A549 (cell line): ENCODE data around the gene LRRC46. TPM values are rescaled to one million over a fixed set of nuclear protein-coding genes. Genes with fewer than 3 reads are reported as not detected.

Experiments
- ATAC-seq, 2 experiments: fragments of 200-7000 bp in 1 of 2; fragments of >200 bp in 1 of 2; cut with Nextera tagmentation in 1 of 2; cut with Tn5 transposase in 1 of 2; 3 replicates each; pipeline versions ENCODE4 v1.8.0 to v1.9.1; 2018 to 2020; ENCODE audit warnings: mild to moderate bottlenecking in 1 of 2, moderate library complexity in 1 of 2
- CTCF ChIA-PET: fragments of 300-600 bp; sonication (Branson Sonifier 250); formaldehyde crosslinking; extraction: SDS; loops from one replicate; lab custom pipeline; 2021; ENCODE audit warnings: antibody characterized with exemption, inconsistent platforms; lab: Yijun Ruan, JAX
- POLR2A ChIA-PET: fragments of 350-600 bp; formaldehyde crosslinking; extraction: SDS; loops from one replicate; lab custom pipeline; 2021; ENCODE audit warnings: antibody characterized with exemption, inconsistent platforms; lab: Yijun Ruan, JAX
- DNase-seq, 2 experiments: peaks; one replicate each; pipeline versions ENCODE4 v3.0.0 to v3.0.0-alpha.2; 2011 to 2016; ENCODE audit warnings: low read depth in 1 of 2, low spot score in 1 of 2
- FAIRE-seq: peaks from 2 replicates; lab custom pipeline; 2011; peaks lifted over from hg19 to GRCh38; lab: Jason Lieb, UNC
- H3K27ac ChIP-seq, 2 experiments: fragments of >200 bp; sonication (Bioruptor Twin); formaldehyde crosslinking; 3 replicates each; pipeline ENCODE4 v1.5.1; 2016 to 2017
- H3K4me1 ChIP-seq: fragments of >200 bp; sonication (Bioruptor Twin); formaldehyde crosslinking; 3 replicates; pipeline ENCODE4 v1.6.1; 2016
- H3K4me2 ChIP-seq: fragments of >200 bp; sonication (Bioruptor Twin); formaldehyde crosslinking; 3 replicates; pipeline ENCODE4 v1.6.1; 2016
- H3K4me3 ChIP-seq: fragments of >200 bp; sonication (Bioruptor Twin); formaldehyde crosslinking; 3 replicates; pipeline ENCODE4 v1.5.1; 2016
- H3K9me3 ChIP-seq: fragments of >200 bp; sonication (Bioruptor Twin); formaldehyde crosslinking; 3 replicates; pipeline ENCODE4 v1.6.1; 2016
- CEBPB ChIP-seq, 2 experiments: fragments of >200 bp in 1 of 2; sonication (Bioruptor Twin) in 1 of 2; formaldehyde crosslinking in 1 of 2; IDR thresholded peaks; 2 replicates each; pipeline ENCODE4 v1.6.1; 2012 to 2016
- EHF ChIP-seq: fragments of 250-450 bp; sonication (Bioruptor Pico); IDR thresholded peaks from 2 replicates; pipeline ENCODE4 v1.5.0; 2020; ENCODE audit warnings: mild to moderate bottlenecking
- EHMT2 ChIP-seq: fragments of 200-600 bp; sonication (generic); IDR thresholded peaks from 2 replicates; pipeline ENCODE4 v1.6.1; 2016; ENCODE audit warnings: antibody characterized with exemption, low read depth, mild to moderate bottlenecking, moderate library complexity
- ESRRA ChIP-seq: fragments of 150-350 bp; IDR thresholded peaks from 2 replicates; pipeline ENCODE4 v1.6.1; 2014; ENCODE audit warnings: mild to moderate bottlenecking, low read length, borderline replicate concordance
- HEYL ChIP-seq: fragments of 250-450 bp; sonication (Bioruptor Pico); IDR thresholded peaks from 2 replicates; pipeline ENCODE4 v1.8.0; 2021; ENCODE audit warnings: mild to moderate bottlenecking, moderate library complexity
- HOXA7 ChIP-seq: fragments of 250-450 bp; sonication (Bioruptor Pico); IDR thresholded peaks from 2 replicates; pipeline ENCODE4 v1.5.0; 2020; ENCODE audit warnings: mild to moderate bottlenecking, moderate library complexity
- HOXB13 ChIP-seq: fragments of 250-450 bp; sonication (Bioruptor Pico); IDR thresholded peaks from 2 replicates; pipeline ENCODE4 v1.5.0; 2020; ENCODE audit warnings: low read depth, mild to moderate bottlenecking, moderate library complexity
- KDM1A ChIP-seq: fragments of 200-600 bp; sonication (generic); IDR thresholded peaks from 2 replicates; pipeline ENCODE4 v1.6.1; 2016; ENCODE audit warnings: low read depth, mild to moderate bottlenecking
- NPAS2 ChIP-seq: fragments of 250-450 bp; sonication (Bioruptor Pico); IDR thresholded peaks from 2 replicates; pipeline ENCODE4 v1.8.0; 2022; ENCODE audit warnings: mild to moderate bottlenecking, moderate library complexity, borderline replicate concordance
- PHF8 ChIP-seq: fragments of 200-600 bp; sonication (generic); IDR thresholded peaks from 2 replicates; pipeline ENCODE4 v1.6.1; 2016; ENCODE audit warnings: low read depth, mild to moderate bottlenecking, antibody characterized with exemption, moderate library complexity, borderline replicate concordance
- POLR2A ChIP-seq: IDR thresholded peaks from 2 replicates; pipeline ENCODE4 v1.6.1; 2012; ENCODE audit warnings: mild to moderate bottlenecking, low read length
- RARB ChIP-seq: fragments of 250-450 bp; sonication (Bioruptor Pico); IDR thresholded peaks from 2 replicates; pipeline ENCODE4 v1.8.0; 2021; ENCODE audit warnings: mild to moderate bottlenecking, moderate library complexity
- RFX5 ChIP-seq: fragments of 450-650 bp; IDR thresholded peaks from 2 replicates; pipeline ENCODE4 v1.7.1; 2014; ENCODE audit warnings: antibody characterized with exemption, mild to moderate bottlenecking, moderate library complexity
- TP53 ChIP-seq: fragments of 250-450 bp; sonication (Bioruptor Pico); IDR thresholded peaks from 2 replicates; pipeline ENCODE4 v1.5.0; 2021; ENCODE audit warnings: mild to moderate bottlenecking, moderate library complexity
- ZSCAN20 ChIP-seq: fragments of 250-450 bp; sonication (Bioruptor Pico); IDR thresholded peaks from 2 replicates; pipeline ENCODE4 v1.8.0; 2022; ENCODE audit warnings: mild to moderate bottlenecking, moderate library complexity
- WGBS: methylation state at CpG from one replicate; pipeline ENCODE4 v1.1.6; 2017; ENCODE audit errors: missing lambda C conversion rate; 5-methylcytosine and 5-hydroxymethylcytosine counted together
- polyA plus RNA-seq, 4 experiments: library from polyadenylated mRNA; depleted of rRNA in 3 of 4; stranded (reverse); fragments of >200 nt; fragmentation: RNase III in 1 of 4; extraction: RNeasy Plus Mini Kit Qiagen cat#74134 plus additional on column Dnase treatment in 1 of 4; gene quantifications; 2 replicates in 3 of 4; 3 replicates in 1 of 4; pipeline ENCODE4 v1.2.3, GENCODE V29; 2011 to 2017
- TF ChIP-seq, protein P1 (sequence below): fragments of 450-650 bp; IDR thresholded peaks from 2 replicates; pipeline ENCODE4 v1.6.1; 2014; ENCODE audit warnings: antibody characterized with exemption
- TF ChIP-seq, protein P2 (sequence below): IDR thresholded peaks from 2 replicates; pipeline ENCODE4 v1.6.1; 2012
- TF ChIP-seq, protein P3 (sequence below): fragments of 150-350 bp; IDR thresholded peaks from 2 replicates; pipeline ENCODE4 v1.6.1; 2014; ENCODE audit warnings: low read depth, mild to moderate bottlenecking, low read length
- TF ChIP-seq, protein P4 (sequence below): IDR thresholded peaks from 2 replicates; pipeline ENCODE4 v1.6.1; 2012; ENCODE audit warnings: low read depth, borderline replicate concordance
- TF ChIP-seq, protein P5 (sequence below): fragments of >200 bp; sonication (Bioruptor Twin); formaldehyde crosslinking; IDR thresholded peaks from 3 replicates; pipeline ENCODE4 v1.6.1; 2016

LRRC46 gene
- polyA plus RNA-seq, 2 of the 4 experiments (the other 2 are of a cell fraction): 2.7 to 3.0 TPM

DNA sequence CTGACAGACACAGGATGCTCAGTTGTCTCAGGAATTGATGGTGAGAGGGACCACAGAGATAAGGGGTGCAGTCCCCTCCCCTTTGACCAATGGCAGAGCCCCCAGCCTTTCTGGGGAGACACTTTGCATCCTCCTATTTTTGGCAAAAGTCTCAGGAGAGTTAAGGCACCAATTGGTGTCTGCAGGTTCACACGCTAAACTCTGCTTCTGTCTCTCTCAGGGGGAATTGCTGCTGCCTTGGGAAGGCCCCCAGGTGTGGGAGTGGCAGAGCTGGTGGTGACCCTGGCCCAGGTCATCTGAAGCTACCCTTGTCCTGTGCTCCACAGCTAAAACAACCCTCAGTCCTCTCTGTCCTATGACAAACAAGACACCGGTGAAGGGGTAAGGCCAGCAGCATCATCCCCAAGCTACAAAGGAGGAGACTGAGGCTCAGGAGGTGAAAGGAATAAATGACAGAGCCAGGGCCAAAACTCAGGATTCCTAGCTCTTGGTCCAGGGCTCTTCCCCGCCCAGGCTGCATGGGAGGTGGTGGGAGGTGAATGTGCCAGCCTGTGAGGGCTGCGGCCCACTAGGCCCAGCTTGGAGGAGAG lies 30.2 kb upstream of the LRRC46 start:
- TF ChIP-seq, protein P1, sequence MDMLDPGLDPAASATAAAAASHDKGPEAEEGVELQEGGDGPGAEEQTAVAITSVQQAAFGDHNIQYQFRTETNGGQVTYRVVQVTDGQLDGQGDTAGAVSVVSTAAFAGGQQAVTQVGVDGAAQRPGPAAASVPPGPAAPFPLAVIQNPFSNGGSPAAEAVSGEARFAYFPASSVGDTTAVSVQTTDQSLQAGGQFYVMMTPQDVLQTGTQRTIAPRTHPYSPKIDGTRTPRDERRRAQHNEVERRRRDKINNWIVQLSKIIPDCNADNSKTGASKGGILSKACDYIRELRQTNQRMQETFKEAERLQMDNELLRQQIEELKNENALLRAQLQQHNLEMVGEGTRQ: no peak
- no peak for TF ChIP-seq CEBPB (IDR thresholded peaks at IDR 0.05)
- TF ChIP-seq POLR2A: no peak
- no peak for TF ChIP-seq RFX5
- TF ChIP-seq RARB (CRISPR knock-in tag): no peak
- no peak for TF ChIP-seq HOXB13 (CRISPR knock-in tag)
- TF ChIP-seq NPAS2 (CRISPR knock-in tag): no peak
- TF ChIP-seq, protein P2, sequence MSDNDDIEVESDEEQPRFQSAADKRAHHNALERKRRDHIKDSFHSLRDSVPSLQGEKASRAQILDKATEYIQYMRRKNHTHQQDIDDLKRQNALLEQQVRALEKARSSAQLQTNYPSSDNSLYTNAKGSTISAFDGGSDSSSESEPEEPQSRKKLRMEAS: no peak
- TF ChIP-seq PHF8: no peak
- TF ChIP-seq, protein P3, sequence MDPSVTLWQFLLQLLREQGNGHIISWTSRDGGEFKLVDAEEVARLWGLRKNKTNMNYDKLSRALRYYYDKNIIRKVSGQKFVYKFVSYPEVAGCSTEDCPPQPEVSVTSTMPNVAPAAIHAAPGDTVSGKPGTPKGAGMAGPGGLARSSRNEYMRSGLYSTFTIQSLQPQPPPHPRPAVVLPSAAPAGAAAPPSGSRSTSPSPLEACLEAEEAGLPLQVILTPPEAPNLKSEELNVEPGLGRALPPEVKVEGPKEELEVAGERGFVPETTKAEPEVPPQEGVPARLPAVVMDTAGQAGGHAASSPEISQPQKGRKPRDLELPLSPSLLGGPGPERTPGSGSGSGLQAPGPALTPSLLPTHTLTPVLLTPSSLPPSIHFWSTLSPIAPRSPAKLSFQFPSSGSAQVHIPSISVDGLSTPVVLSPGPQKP: no peak
- TF ChIP-seq HEYL (CRISPR knock-in tag): no peak
- TF ChIP-seq, protein P4, sequence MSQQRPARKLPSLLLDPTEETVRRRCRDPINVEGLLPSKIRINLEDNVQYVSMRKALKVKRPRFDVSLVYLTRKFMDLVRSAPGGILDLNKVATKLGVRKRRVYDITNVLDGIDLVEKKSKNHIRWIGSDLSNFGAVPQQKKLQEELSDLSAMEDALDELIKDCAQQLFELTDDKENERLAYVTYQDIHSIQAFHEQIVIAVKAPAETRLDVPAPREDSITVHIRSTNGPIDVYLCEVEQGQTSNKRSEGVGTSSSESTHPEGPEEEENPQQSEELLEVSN: no peak
- no peak for TF ChIP-seq TP53
- no peak for TF ChIP-seq EHF (CRISPR knock-in tag)
- TF ChIP-seq, all 56 proteins: peak for 0
- Histone ChIP-seq H3K4me3 (no peak overlapping the region), H3K27ac (no peak overlapping the region), H3K9me3 (no peaks in the 10 kb centered on the region), H3K4me2 (no peak overlapping the region), H3K4me1 (no peaks in the 10 kb centered on the region)
- ChIA-PET POLR2A (no interaction called here), CTCF (interaction anchor here (0.6 to 7.3 kb wide), 31 partner anchors 9 to 213 kb away, joined by 3 to 47 read pairs (median 6); partner anchors contain the start of genes SCRN2 and TBX21)
- no peak for FAIRE-seq
- DNase-seq: no peak
- 0 out of 6 replicates have a peak, but pooled peaks of 1 of the 2 experiments have one; percentile 5 for ATAC-seq
- 45% methylated on average over 4 of the region's 4 CpGs for WGBS

DNA sequence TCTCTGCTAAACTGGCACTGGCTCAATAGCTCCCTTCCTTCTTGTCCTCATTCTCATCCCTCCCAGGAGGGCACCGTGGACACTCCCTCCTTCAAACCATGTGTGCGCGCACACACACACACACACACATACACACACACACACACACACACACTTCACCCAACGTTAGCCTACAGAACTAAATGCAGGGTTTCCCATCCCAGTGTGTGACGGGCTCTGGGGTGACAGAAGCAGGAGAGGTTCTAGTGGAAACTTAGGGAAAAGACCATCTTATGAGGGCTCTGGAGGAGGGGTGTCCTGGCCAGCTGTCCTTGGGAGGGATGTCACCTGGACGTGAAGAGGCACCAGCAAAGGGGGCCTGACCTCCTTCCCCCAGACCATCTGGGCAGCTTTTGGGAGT lies 29.6 kb upstream of the LRRC46 start:
- TF ChIP-seq EHMT2 (no peak), ESRRA (no peak), ZSCAN20 (CRISPR knock-in tag) (no peak), KDM1A (no peak), CEBPB (IDR thresholded peaks at IDR 0.05) (no peak), HOXA7 (no peak)
- TF ChIP-seq, protein P5, sequence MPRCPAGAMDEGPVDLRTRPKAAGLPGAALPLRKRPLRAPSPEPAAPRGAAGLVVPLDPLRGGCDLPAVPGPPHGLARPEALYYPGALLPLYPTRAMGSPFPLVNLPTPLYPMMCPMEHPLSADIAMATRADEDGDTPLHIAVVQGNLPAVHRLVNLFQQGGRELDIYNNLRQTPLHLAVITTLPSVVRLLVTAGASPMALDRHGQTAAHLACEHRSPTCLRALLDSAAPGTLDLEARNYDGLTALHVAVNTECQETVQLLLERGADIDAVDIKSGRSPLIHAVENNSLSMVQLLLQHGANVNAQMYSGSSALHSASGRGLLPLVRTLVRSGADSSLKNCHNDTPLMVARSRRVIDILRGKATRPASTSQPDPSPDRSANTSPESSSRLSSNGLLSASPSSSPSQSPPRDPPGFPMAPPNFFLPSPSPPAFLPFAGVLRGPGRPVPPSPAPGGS: no peak
- WGBS: 30% methylated on average over 6 of the region's 6 CpGs
- no peak for DNase-seq
- ChIA-PET CTCF (interaction anchor here (0.7 to 7.3 kb wide), 36 partner anchors 9 to 149 kb away, joined by 3 to 47 read pairs (median 6); partner anchors contain the start of genes SCRN2 and TBX21), POLR2A (no interaction called here)
- H3K4me3 ChIP-seq: no peak overlapping the region
- no peak overlapping the region for H3K27ac ChIP-seq
- peak; percentile 10 to 30; a peak in 4 of 6 replicates for ATAC-seq
- FAIRE-seq: no peak
- no peak overlapping the region for H3K4me2 ChIP-seq
- no peaks in the 10 kb centered on the region for H3K9me3 ChIP-seq
- no peaks in the 10 kb centered on the region for H3K4me1 ChIP-seq
